HCT116 (cell line): ENCODE measurements around the gene C10orf53. TPM values are rescaled to one million over a fixed set of nuclear protein-coding genes. Genes with fewer than 3 reads are reported as not detected.

ENCODE experiments used
- ATAC-seq: fragments of 200-7000 bp; cut with Tn5 transposase; 2 replicates; pipeline ENCODE4 v1.9.1; 2020; ENCODE audit warnings: mild to moderate bottlenecking, moderate library complexity
- BruUV-seq: library from RNA; stranded (reverse); fragments of 400-500 nt; replicated peaks from 2 replicates; lab custom pipeline; 2021; lab: Mats Ljungman, UMichigan
- CTCF ChIA-PET: fragments of 300-600 bp; sonication (Branson Sonifier 250); formaldehyde crosslinking; loops from one replicate; lab custom pipeline; 2021; ENCODE audit warnings: antibody characterized with exemption; lab: Charles Lee
- POLR2A ChIA-PET: fragments of 300-600, 350-600 bp; sonication (Branson Sonifier 250); formaldehyde crosslinking; loops from one replicate; lab custom pipeline; 2021; ENCODE audit warnings: antibody characterized with exemption; lab: Charles Lee
- RAD21 ChIA-PET, 2 experiments: fragments of 300-600 bp; sonication (Branson Sonifier 250); formaldehyde crosslinking; loops; one replicate each; lab custom pipeline; 2023; ENCODE audit warnings: low total read pairs in 2 of 2; ENCODE audit not compliant: uncharacterized antibody in 2 of 2, unreplicated experiment in 2 of 2, low non-redundant PET in 1 of 2; lab: Charles Lee
- DNase-seq: peaks from one replicate; pipeline ENCODE4 v3.0.0-alpha.2; 2010; ENCODE audit warnings: low read depth, low spot score
- H2AFZ ChIP-seq: fragments of 200-600 bp; shearing (Covaris generic), sonication (generic); 2 replicates; pipeline ENCODE4 v1.6.1; 2017; ENCODE audit warnings: low read depth, mixed run types, mixed read lengths, antibody characterized with exemption, low read length; ENCODE audit not compliant: poor library complexity, severe bottlenecking
- H3K27ac ChIP-seq: 2 replicates; pipeline ENCODE4 v1.5.1; 2012; ENCODE audit warnings: low read depth, low read length
- H3K27me3 ChIP-seq: fragments of 200-600 bp; sonication (generic); 2 replicates; pipeline ENCODE4 v1.6.1; 2016; ENCODE audit warnings: mixed run types, low read length, mixed read lengths; ENCODE audit not compliant: insufficient read depth
- H3K36me3 ChIP-seq, 2 experiments: fragments of 200-500 bp in 1 of 2; fragments of 200-600 bp in 1 of 2; sonication (Bioruptor generic) in 1 of 2; sonication (generic) in 1 of 2; 2 replicates each; pipeline versions ENCODE4 v1.5.1 to v1.6.1; 2014 to 2016; ENCODE audit warnings: low read length in 2 of 2, inconsistent platforms in 1 of 2, mixed read lengths in 1 of 2, mixed run types in 1 of 2; ENCODE audit not compliant: insufficient read depth in 2 of 2, control insufficient read depth in 1 of 2
- H3K4me1 ChIP-seq, 2 experiments: fragments of 200-600 bp in 1 of 2; sonication (generic) in 1 of 2; 2 replicates each; pipeline versions ENCODE4 v1.5.1 to v1.6.1; 2012 to 2017; ENCODE audit warnings: low read length in 2 of 2, inconsistent platforms in 1 of 2, mild to moderate bottlenecking in 1 of 2, mixed read lengths in 1 of 2, mixed run types in 1 of 2, moderate library complexity in 1 of 2; ENCODE audit not compliant: insufficient read depth in 2 of 2, control insufficient read depth in 1 of 2
- H3K4me2 ChIP-seq: fragments of 200-600 bp; sonication (generic); 2 replicates; pipeline ENCODE4 v1.6.1; 2017; ENCODE audit warnings: mixed run types, low read length, mixed read lengths
- H3K4me3 ChIP-seq, 2 experiments: fragments of 200-600 bp in 1 of 2; sonication (generic) in 1 of 2; replicated peaks in 1 of 2; 2 replicates each; pipeline ENCODE4 v1.5.1; 2011 to 2016; ENCODE audit warnings: low read length in 2 of 2, control low read depth in 1 of 2, low read depth in 1 of 2, mild to moderate bottlenecking in 1 of 2, mixed read lengths in 1 of 2, mixed run types in 1 of 2
- H3K79me2 ChIP-seq: fragments of 200-600 bp; sonication (generic); 2 replicates; pipeline ENCODE4 v1.6.1; 2017; ENCODE audit warnings: mild to moderate bottlenecking, mixed run types, low read length, moderate library complexity, mixed read lengths; ENCODE audit not compliant: insufficient read depth
- H3K9ac ChIP-seq: fragments of 200-600 bp; sonication (generic); 2 replicates; pipeline ENCODE4 v1.6.1; 2016; ENCODE audit warnings: low read length, mixed read lengths
- H3K9me2 ChIP-seq: fragments of 200-600 bp; sonication (generic), shearing (Covaris generic); 2 replicates; pipeline ENCODE4 v1.6.1; 2017; ENCODE audit warnings: mixed run types, mild to moderate bottlenecking, moderate library complexity; ENCODE audit not compliant: insufficient read depth
- H3K9me3 ChIP-seq, 2 experiments: fragments of 200-500 bp in 1 of 2; fragments of 200-600 bp in 1 of 2; sonication (Bioruptor generic) in 1 of 2; sonication (generic) in 1 of 2; 2 replicates each; pipeline ENCODE4 v1.6.1; 2014 to 2017; ENCODE audit warnings: low read length in 2 of 2, mixed read lengths in 2 of 2, inconsistent platforms in 1 of 2, low read depth in 1 of 2, mild to moderate bottlenecking in 1 of 2, mixed run types in 1 of 2, moderate library complexity in 1 of 2; ENCODE audit not compliant: control insufficient read depth in 1 of 2, insufficient read depth in 1 of 2
- H4K20me1 ChIP-seq: fragments of 200-600 bp; sonication (generic), shearing (Covaris generic); 2 replicates; pipeline ENCODE4 v1.6.1; 2017; ENCODE audit warnings: mixed run types, mild to moderate bottlenecking, moderate library complexity; ENCODE audit not compliant: insufficient read depth
- EGR1 ChIP-seq: IDR thresholded peaks from 2 replicates; pipeline ENCODE4 v1.6.1; 2012; ENCODE audit warnings: low read depth
- ELF1 ChIP-seq: IDR thresholded peaks from 2 replicates; pipeline ENCODE4 v1.6.1; 2012; ENCODE audit warnings: low read depth, borderline replicate concordance
- POLR2AphosphoS5 ChIP-seq: IDR thresholded peaks from 2 replicates; pipeline ENCODE4 v1.6.1; 2011; ENCODE audit warnings: mild to moderate bottlenecking, low read depth, low read length, moderate library complexity
- REST ChIP-seq: IDR thresholded peaks from 2 replicates; pipeline ENCODE4 v1.6.1; 2012; ENCODE audit warnings: low read depth
- SIN3A ChIP-seq: IDR thresholded peaks from 2 replicates; pipeline ENCODE4 v1.6.1; 2012; ENCODE audit warnings: low read depth
- intact Hi-C: fragments of 100-400 bp; cut with micrococcal nuclease; formaldehyde crosslinking; loops from 2 replicates; pipeline ENCODE4 v1.10.0; 2022
- total RNA-seq: library from RNA; stranded (reverse); gene quantifications from one replicate; pipeline ENCODE4 v1.2.1, GENCODE V29; 2021; ENCODE audit not compliant: unreplicated experiment
- TF ChIP-seq, protein P1 (sequence below): IDR thresholded peaks from 2 replicates; pipeline ENCODE4 v1.6.1; 2012

The C10orf53 gene
- total RNA-seq, 1 experiment from 2014 or later, result not detected

DNA sequence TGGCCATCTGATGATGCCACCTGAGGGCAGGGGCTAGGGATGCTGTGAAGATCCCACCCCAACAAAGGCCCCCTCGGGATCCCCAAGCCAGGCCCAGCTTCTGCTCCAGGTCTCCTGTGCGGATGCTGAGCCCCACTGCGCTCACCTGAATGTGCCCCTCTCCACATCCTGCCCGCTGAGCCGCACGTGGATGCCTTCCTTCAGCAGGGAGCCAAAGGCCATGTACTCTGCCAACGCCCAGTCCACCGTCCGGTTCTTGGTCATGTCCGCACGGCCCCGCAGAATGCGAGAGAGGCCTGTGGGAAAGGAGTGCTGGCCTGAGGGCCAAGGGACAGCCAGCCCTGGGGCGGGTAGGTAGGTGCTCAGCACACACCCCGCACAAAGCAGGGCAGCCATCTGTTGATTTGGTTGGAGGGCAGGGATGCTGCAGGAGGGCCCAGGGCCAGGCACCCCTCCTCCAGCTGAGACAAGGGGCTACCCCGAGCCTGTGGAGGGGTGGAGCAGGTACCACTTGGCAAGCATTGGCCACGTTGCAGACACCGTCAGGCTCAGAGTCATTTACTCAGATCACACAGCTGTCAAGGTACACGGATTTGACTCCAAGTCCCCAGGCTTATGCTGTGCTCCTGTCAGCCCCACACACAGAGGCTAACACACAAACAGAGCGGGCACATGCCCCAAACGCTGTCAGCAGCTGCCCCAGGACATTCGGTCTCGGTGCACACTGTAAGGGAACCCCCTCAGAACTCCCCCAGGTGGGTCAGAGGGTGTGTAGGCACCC lies 63.4 kb downstream of the C10orf53 start:
- RAD21 ChIA-PET, result no interaction called here
- no peak overlapping the region for H3K4me3 ChIP-seq
- H3K9ac ChIP-seq, result no peak overlapping the region
- no peaks in the 10 kb centered on the region for H3K9me2 ChIP-seq
- H3K4me1 ChIP-seq, result no peaks in the 10 kb centered on the region
- BruUV-seq, result no TSS peak
- TF ChIP-seq SIN3A (no peak), POLR2AphosphoS5 (no peak), REST (no peak), EGR1 (no peak), ELF1 (no peak)
- TF ChIP-seq, protein P1, sequence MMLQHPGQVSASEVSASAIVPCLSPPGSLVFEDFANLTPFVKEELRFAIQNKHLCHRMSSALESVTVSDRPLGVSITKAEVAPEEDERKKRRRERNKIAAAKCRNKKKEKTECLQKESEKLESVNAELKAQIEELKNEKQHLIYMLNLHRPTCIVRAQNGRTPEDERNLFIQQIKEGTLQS, result no peak
- POLR2A ChIA-PET, result no interaction called here
- H3K27ac ChIP-seq, result no peak overlapping the region
- intact Hi-C loops, result no loop called here
- H3K9me3 ChIP-seq, result no peaks in the 10 kb centered on the region
- CTCF ChIA-PET, result no interaction called here
- no peaks in the 10 kb centered on the region for H3K79me2 ChIP-seq
- no peak for DNase-seq
- H4K20me1 ChIP-seq, result no peaks in the 10 kb centered on the region
- no peaks in the 10 kb centered on the region for H3K27me3 ChIP-seq
- no peak overlapping the region for H2AFZ ChIP-seq
- H3K4me2 ChIP-seq, result no peak overlapping the region
- no peak for ATAC-seq
- H3K36me3 ChIP-seq, result peaks cover 0 to 5% of the 10 kb centered on the region in 2 experiments; a peak in 2 of 4 replicates
